ENCODE data around the gene EEF1AKMT2.

The EEF1AKMT2 gene

GRCh38 chr10:124736491-124737136, 55.1 kb downstream of the EEF1AKMT2 start:
- no peak for DNase-seq

- DNase-seq, result no peak
Observed at GRCh38 chr10:124735491-124736286, 56.0 kb downstream of the EEF1AKMT2 start.

- DNase-seq, result no peak
Observed at GRCh38 chr10:124734311-124735166, 57.1 kb downstream of the EEF1AKMT2 start.

GRCh38 chr10:124733571-124734245, 58.0 kb downstream of the EEF1AKMT2 start:
- no peak for DNase-seq

- DNase-seq, result peak; percentile 57
Observed at GRCh38 chr10:124732931-124733570, 58.6 kb downstream of the EEF1AKMT2 start.

- DNase-seq, result no peak
Observed at GRCh38 chr10:124731551-124731950, 60.1 kb downstream of the EEF1AKMT2 start.

GRCh38 chr10:124730790-124731189, 60.9 kb downstream of the EEF1AKMT2 start:
- no peak for DNase-seq

GRCh38 chr10:124728830-124729661, 62.6 kb downstream of the EEF1AKMT2 start:
- DNase-seq, result no peak

- DNase-seq, result no peak
Observed at GRCh38 chr10:124728071-124728829, 63.4 kb downstream of the EEF1AKMT2 start.

- DNase-seq, result no peak
Observed at GRCh38 chr10:124727361-124727960, 64.2 kb downstream of the EEF1AKMT2 start.

- DNase-seq, result no peak
Observed at GRCh38 chr10:124725791-124726190, 65.9 kb downstream of the EEF1AKMT2 start.

GRCh38 chr10:124725171-124725631, 66.5 kb downstream of the EEF1AKMT2 start:
- no peak for DNase-seq

GRCh38 chr10:124724279-124725027, 67.2 kb downstream of the EEF1AKMT2 start:
- no peak for DNase-seq

- DNase-seq, result no peak
Observed at GRCh38 chr10:124723826-124724225, 67.9 kb downstream of the EEF1AKMT2 start.

GRCh38 chr10:124722798-124723783, 68.6 kb downstream of the EEF1AKMT2 start:
- DNase-seq, result peak; percentile 75

- no peak for DNase-seq
Observed at GRCh38 chr10:124721330-124722045, 70.2 kb downstream of the EEF1AKMT2 start.

- DNase-seq, result peak; percentile 83
Observed at GRCh38 chr10:124719213-124719851, 72.4 kb downstream of the EEF1AKMT2 start.
